Forelimb muscle (tissue), 1 donor: ENCODE data around the gene WWOX. TPM values are rescaled to one million over a fixed set of nuclear protein-coding genes. Genes with fewer than 3 reads are reported as not detected.
"Not testable (repeated sequence)": the region's sequence is repeated elsewhere in the genome, so short reads cannot be mapped to it uniquely, and the experiment has no call there.

Source experiments
- DNase-seq: peaks from one replicate; pipeline ENCODE4 v3.0.0-alpha.2; 2013; ENCODE audit warnings: low read depth
- polyA plus RNA-seq: library from polyadenylated mRNA; unstranded; fragments of 120-200 nt; gene quantifications from one replicate; pipeline ENCODE4 v1.2.1, GENCODE V29; 2013; ENCODE audit not compliant: insufficient read length

Gene WWOX
- polyA plus RNA-seq: 11.9 TPM

DNA sequence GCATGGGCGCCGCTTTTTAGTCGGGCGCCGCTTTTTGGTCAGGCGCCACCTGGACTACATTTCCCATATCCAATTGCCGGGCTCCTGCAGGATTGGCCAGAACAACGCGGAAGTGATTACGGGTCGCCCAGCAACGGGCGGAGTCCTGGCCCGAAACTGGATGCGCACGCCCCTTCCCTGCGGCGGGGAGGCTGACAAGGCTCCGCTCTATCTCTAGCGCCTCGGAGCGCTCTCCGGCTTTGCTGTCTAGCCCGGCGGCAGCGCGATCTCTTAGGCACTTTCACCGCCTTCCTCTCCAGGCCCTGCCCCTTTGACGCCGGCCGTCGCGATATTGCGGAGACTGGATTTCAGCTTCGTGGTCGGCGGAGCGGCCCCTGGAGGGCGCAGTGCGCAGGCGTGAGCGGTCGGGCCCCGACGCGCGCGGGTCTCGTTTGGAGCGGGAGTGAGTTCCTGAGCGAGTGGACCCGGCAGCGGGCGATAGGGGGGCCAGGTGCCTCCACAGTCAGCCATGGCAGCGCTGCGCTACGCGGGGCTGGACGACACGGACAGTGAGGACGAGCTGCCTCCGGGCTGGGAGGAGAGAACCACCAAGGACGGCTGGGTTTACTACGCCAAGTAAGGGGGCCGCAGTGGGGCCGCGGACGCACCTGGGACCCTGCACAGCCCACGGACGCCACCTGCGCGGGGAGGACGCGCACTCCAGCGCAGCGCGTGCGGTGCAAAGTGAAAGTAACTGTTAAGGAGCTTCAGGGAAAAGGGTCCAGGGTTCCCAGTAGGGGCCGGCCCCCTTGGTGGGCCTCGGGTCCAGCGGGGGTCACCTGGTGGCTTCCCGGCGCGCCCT lies at the start of gene WWOX:
WWOX (plus strand) TSS at position 384 of the 841 bp plus-strand sequence.
- DNase-seq: peak; percentile 94

- DNase-seq: no peak
These were observed 48.6 kb upstream of the WWOX start for GRCh38 chr16:78050734-78051400.

GRCh38 chr16:78057803-78058564 lies 41.5 kb upstream of the WWOX start:
- DNase-seq: no peak

DNA sequence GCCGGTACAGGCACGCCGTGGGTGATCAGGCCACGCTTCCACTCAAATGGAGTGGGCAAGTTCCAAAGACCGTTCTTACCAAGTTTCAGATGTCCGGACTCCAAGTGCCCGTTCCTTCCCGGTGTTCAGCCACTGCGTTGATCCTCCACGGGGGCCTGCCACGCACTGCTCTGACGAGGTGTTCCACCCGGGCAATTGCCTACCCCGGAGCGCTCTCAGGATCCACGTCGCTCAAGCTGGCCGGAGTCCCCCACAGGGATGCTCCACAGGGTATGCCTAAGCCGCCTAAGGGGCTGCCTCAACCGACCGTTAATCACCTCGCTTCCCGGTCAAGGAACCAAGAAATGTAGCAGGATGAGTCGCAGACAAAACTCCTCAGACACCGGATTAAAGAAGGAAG lies 39.6 kb upstream of the WWOX start:
- DNase-seq: not testable (repeated sequence)

- DNase-seq: no peak
These were observed 39.2 kb upstream of the WWOX start for GRCh38 chr16:78060295-78060694.

DNA sequence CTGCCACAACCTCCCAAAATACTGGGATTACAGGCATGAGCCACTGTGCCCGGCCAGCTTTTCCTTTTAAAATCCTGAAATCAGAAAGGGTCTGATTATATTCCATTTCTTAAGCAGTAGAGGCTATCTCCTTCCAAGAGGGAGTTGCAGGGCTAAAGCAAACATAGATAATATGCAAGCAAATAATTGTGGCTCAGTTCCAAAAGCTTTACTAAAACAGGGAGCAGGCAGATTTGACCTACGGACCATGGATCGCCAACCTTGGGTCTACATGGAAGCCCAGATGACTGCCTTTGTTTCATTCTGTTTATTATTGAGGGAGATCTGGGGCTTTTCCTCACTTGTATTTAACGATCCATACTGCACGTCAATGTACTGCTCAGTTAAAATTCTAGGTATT lies 38.6 kb upstream of the WWOX start:
- DNase-seq: no peak

DNA sequence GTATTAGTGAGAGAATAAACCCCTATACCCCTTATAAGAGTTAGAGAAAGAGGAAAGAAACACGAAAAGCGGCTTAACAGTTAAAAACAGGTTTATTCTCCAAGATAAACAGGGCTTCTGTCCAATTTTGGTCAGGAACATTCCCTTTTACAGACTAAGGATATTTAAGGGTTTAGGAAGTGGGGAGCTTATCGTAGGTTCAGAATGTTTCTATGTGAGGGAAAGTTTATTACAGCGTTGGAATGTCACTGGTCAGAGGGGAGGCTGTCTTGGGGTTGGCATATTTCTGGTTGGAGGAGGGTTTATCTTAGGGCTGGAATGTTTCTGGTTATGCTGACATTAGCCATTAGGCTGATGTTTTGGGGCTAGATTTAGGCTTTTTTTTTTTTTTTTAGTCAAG lies 34.1 kb upstream of the WWOX start:
- no peak for DNase-seq

DNA sequence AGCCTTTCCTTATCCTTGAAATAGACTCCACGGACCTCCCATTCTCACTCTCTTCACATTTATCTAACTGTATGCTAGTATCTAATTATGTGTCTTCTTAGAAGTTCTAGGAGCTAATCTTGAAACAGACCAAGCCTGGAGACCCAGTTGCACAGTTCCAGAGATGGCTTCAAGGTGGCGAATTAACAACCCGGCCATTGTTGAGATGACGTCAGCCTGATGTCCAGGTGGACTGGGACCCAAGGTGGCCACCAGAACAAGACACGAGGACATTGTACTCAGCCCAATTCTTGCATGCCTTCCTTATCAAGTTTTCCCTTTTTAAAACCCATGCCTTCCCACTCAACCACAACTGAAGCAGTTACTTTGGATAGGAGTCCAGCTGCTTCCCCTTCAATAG lies 29.5 kb upstream of the WWOX start:
- DNase-seq: no peak

- DNase-seq: no peak
These were observed 27.2 kb upstream of the WWOX start for GRCh38 chr16:78072275-78072674.

GRCh38 chr16:78075800-78076199 lies 23.7 kb upstream of the WWOX start:
- DNase-seq: no peak

DNA sequence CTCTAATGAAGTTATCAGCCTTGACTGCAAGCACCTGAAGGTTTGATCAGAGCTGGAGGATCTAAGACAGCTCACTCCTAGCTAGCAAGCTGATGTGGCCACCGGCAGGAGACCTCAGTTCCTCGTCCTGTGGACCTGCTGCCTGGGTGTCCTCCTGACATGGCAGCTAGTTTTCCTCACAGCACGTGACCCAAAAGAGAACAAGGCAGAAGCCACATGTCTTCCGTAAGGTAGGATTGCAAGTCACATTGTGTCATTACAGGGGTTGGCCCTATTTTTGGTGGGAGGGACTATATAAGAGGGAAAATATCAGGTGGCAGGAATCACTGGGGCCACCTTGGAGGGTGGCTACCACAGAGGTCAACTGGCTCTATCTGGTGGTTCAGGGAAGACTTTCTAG lies 18.1 kb upstream of the WWOX start:
- DNase-seq: no peak

DNA sequence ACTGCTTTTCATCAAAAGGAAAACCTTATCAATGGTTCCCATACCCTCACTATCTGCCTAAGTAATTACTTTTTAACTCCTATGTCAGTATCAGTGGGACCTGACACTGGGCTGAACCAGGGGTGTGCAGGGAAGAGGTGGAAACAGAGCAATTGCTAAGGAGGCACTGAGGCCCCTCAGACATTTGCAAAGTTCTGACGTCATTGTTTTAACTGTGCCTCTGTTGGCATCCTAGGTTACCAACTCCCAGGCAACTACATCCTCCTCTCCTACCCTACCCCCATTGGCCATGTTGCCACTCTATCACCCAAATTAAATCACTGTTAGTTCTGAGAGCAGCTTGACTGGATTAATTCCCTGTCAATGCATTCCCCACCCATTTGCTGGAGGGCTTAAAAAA lies 8.0 kb upstream of the WWOX start:
- no peak for DNase-seq

- DNase-seq: no peak
These were observed 6.7 kb upstream of the WWOX start for GRCh38 chr16:78092758-78093157.

DNA sequence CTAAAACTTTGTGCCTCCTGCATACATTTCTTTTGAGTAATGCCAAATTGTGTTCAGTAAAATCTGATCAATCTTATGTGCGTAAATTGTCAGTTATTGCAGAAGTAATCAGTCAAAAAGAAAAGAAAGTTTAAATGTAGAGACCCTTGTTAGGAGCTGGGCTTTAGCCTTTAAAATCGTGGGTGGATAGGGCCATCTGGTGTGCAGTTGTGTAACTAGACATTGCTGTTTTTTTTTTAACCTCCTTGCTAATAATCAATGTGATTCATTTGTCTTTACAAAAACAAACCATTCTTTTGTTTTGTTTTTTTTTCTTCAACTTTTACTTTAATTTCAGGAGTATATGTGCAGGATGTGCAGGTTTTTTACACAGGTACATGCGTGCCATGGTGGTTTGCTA lies 5.3 kb upstream of the WWOX start:
- DNase-seq: no peak

DNA sequence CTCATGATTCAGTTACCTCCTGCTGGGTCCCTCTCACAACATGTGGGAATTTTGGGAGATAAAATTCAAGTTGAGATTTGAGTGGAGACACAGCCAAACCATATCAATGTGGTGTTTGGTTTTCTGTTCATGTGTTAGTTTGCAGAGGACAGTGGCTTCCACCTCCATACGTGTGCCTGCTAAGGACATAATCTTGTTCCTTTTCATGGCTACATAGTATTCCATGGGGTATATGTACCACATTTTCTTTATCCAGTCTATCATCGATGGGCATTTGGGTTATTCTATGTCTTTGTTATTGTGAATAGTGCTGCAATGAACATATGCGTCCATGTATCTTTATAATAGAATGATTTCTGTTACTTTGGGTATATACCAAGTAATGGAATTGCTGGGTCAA lies 4.5 kb upstream of the WWOX start:
- no peak for DNase-seq

- no peak for DNase-seq
These were observed 3.1 kb upstream of the WWOX start for GRCh38 chr16:78096386-78096785.

GRCh38 chr16:78097548-78097947 lies 1.9 kb upstream of the WWOX start:
- DNase-seq: no peak

- DNase-seq: no peak
These were observed 1.4 kb upstream of the WWOX start for GRCh38 chr16:78098087-78098486.

DNA sequence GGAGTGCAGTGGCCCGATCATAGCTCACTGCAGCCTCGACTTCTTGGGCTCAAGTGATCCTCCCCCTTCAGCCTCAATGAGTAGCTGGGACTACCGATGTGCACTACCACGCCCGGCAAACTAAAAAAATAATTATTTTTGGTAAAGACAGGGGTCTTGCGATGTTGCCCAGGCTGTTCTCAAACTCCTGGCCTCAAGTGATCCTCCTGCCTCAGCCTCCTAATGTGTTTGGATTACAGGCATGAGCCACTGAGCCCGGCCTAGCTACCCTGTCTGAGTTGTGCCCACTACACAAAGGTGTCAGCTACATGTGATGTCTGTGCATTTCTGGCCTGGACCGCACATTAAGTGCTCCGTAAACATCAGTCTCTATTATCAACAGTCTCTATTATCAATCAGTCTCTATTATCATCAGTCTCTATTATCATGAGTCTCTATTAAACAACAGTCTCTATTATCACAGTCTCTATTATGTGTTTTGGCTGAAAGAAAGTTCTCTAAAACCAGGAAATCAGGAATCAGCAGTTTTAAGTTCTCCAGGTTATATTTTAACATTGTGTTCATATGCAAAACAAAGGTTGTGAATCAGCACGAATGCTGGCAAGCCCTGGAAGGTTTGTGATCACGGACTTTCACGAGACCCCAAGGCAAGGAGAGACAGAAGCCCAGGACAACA lies 721 bp upstream of the WWOX start:
- no peak for DNase-seq

DNA sequence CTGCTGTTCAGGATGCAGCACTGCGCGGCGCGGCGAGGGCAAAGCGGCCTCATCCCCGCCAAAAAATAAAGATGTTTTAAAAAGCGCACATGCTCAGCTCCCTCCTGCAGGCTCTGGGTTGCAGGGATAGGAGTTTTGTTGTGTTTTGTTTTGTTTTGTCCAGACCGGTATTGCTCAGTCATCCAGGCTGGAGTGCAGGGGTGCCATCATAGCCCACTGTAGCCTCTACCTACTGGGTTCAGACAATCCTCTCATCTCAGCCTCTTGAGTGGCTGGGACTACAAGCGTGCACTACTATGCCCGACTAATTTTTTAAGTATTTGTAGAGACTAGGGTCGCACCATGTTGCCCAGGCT lies 636 bp downstream of the WWOX start:
- DNase-seq: no peak

GRCh38 chr16:78102122-78102660 lies 2.7 kb downstream of the WWOX start:
- no peak for DNase-seq

DNA sequence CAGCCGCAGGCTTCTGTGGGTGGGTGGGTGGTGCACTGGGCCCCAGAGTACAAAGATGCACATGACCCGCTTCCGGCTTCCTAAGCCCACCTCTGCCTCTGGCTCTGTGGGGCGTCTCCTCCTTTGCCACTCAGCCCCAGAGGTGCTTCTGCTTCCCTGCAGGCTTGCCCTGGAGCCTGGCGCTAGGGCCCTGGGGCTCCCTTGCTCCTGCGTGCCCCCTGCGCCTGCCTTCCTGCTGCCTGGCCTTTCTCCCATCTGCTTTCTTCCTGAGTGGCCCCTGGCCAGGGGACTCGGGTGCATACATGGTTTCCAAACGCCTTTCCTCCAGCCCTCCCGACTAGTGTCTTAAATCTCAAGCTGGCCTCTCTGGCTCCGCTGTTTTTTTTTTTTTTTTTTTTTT lies 3.4 kb downstream of the WWOX start:
- no peak for DNase-seq
